HG03196 (cell line): ENCODE measurements around the gene BAHD1.

Experiments
- ATAC-seq: cut with Tn5 transposase; IDR thresholded peaks from one replicate; pipeline ENCODE4 v1.9.1; 2021; ENCODE audit not compliant: unreplicated experiment

The BAHD1 gene

DNA sequence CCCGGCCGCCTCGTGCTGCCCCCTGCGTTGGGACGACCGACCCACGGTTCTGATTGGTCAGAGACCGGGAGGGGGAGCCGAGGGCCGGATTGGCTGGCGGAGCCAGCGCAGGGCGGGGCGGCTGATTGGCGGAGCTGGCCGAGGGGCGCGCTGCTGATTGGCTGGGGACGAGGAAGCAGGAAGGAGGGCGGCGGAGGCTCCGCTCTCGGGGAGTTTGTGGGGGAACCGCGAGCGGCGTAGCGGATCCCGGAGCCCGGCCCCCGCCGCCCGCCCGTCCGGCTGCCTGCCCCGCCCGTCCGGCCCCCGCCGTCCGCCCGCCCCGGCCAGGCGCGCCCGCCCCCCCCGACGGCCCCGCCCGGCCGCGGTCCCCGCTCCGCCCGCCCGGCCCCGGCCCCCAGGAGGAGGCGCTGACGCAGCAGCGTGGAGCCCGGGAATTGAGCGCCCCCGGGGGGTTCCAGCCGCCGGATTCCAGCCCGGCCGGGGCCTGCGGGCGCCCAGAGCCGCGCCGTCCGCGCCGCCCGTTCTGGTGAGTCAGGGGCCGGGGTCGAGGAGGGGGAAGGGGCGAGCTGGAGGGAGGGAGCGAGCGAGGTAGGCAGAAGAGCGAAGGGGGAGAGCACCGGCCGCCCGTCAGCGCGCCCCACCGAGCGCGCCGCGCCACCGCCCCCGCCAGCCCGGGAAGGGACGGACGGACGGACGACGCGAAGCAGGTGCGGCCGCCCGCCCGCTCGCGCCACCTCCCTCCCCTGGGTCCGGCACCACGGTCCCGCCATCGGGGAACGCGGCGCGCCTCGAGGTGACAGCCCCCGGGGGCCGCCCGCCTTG, at the start of gene BAHD1:
TSS of gene BAHD1 (plus strand) at position 211 of the 822 bp plus-strand sequence. CDS start 17,512 bp downstream, outside the sequence.
- peak; percentile 82 for ATAC-seq

DNA sequence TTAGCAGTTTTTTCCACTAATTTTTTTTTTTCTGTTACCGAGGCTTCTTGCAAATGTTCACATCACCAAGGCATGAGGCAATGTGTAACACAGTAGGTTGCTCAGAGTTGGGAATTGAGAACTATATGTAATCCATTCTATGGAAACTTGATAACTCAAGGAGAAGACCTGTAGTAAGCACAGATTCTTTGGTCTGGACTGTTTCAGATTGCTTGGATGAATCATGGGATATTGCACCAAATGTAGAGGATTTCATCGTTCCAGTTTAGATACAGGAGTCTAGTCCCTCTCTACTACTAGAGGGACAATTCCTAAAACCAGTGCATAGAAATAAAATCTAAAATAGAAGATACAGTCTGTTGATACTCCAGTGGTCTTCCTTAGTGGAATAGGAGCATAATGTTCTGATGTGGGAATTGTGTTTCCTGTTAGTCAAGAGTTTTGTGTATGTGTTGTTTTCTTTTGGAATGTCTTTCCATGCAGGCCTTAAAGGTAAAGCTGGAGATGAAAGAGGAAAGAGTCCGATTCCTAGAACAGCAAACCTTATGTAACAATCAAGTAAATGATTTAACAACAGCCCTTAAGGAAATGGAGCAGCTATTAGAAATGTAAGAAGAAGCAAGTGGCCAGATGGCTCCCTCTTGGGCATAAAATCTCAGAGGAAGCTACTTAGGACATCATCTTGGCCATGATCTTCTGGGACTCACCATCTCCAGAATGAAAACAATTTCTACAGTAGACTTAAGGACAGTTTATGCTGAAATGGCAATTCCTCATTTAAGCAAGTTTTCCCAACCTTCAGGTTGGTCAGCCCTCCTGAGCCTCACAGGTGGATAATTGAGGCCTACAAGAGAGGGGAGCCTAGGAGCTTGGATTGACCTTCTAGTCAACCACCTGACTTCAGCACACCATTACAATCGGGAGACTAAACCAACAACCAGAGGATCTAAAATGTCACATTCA, 47.5 kb upstream of the BAHD1 start:
- ATAC-seq, result no peak

DNA sequence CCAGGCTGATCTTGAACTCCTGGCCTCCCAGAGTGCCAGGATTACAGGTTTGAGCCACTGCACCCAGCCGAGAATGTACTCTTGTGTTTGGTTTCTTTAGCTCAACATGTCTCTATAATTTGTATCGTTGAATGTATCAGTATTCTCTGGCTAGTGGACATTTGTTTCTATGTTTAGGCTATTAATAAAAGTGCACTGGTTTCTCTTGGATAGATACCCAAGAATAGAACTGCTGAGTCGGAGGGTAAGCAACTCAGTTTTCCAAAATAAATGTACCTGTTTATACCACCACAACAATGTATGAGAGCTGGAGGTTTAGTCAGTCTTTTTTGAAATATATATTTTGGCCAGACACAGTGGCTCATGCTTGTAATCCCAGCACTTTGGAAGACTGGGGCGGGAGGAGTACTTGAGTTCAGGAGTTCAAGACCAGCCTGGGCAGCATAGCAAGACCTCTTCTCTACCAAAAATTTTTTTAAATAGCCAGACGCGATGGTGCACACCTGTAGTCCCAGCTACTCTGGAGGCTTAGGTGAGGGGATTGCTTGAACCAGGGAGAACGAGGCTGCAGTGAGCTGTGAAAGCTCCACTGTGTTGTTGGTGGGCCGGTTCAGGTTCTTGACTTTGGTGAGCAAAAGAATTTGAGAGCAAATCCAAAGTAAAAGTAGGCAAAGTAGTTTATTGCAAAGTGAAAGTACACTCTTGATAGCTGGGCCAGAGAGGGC, 42.9 kb upstream of the BAHD1 start:
- no peak for ATAC-seq

DNA sequence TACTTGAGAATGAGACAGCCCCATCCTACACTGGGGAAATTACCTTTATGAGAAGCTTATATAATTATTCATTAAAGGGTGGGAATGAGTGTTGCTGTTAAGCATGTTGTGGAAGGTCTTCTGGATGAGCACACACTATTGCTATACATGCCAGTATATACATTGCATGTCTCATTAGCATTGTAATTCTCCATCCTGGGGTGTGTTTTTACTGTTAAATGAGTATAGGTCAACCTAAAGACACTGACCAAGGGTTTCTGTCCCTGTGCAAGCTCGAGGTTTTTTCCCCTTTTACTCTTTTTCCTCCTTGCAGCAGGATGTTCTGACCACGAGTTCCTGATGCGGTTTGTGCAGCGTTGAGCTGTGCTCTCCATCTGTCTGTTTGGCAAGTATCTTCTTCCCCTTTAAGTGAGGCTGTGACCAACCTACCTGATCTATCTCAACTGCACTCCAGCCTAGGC, 42.3 kb upstream of the BAHD1 start:
- ATAC-seq, result peak; percentile 73

DNA sequence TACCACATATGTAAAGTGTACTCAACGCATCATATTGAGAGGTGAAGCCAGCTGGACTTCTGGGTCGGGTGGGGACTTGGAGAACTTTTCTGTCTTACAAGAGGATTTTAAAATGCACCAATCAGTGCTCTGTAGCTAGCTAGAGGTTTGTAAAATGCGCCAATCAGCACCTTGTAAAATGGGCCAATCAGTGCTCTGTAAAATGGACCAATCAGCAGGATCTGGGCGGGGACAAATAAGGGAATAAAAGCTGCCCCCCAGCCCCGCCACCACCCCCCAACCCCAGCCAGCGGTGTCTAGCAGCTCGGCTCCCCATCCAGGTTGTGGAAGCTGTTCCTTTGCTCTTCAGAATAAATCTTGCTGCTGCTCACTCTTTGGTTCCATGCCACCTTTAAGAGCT, 41.4 kb upstream of the BAHD1 start:
- no peak for ATAC-seq

DNA sequence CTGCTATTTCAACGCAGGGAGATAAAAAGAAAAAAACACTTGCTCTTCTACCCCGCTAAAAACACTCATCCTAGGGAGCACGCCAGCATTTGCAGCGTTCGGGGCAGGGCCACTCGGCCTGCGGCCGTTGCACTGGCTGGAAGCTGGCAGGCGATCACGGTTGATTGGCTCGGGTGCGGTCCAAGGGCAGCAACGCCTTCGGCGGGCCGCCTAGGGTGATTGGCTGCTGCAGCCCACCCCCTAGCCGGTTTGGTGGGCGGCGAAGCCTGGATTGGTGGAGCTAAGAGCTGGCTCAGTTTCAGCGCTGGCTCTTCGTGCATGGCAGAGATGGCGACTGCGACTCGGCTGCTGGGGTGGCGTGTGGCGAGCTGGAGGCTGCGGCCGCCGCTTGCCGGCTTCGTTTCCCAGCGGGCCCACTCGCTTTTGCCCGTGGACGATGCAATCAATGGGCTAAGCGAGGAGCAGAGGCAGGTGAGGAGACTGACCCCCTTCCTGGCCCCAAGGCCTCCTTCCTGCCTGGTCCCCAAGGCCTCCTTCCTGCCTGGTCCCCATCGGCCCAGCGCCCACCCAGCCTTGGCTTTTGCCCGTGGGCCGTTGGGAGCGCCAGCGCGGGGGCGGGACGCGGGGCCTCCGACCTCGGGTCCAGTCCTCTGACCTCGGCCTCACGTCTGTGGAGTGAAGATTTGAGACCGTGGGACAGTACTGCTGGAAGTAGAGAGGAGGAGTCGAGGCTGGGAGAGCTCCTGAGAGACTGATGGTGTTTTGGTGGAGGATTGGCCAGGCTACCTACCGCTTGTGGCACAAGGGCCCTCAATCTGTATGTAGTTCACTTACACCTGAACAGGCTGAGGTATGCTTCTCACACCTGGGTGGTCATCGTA, 35.0 kb upstream of the BAHD1 start, which contains the start of gene IVD:
TSS of gene IVD (plus strand) at position 295 of the 881 bp plus-strand sequence. CDS start at position 328, 33 bp downstream.
- ATAC-seq, result peak; percentile 82

DNA sequence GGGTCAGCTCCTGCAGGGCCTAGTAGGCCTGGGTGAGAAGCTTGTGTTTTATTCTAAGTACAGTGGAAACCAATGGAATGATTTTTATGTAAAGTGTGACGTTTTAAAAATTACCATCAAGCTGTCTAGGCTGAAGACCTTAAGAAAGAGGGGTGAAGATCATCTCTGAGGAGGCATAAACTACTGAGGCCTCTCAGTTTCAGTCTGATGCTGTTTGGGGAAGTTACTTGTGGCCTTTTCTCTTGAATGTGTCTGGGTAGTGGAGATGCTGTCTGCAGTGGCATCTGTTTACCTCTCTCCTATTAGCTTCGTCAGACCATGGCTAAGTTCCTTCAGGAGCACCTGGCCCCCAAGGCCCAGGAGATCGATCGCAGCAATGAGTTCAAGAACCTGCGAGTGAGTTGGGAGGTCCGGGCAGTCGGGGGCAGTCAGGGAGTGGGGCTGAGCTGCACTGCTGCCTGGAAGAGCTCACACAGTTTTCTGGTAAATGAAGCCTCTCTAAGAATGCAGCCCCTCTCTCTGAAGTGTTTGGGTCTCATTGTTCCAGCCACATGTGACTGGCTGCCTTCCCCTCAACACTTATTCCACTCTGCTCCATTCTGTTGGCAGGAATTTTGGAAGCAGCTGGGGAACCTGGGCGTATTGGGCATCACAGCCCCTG, 33.3 kb upstream of the BAHD1 start:
- ATAC-seq, result no peak

DNA sequence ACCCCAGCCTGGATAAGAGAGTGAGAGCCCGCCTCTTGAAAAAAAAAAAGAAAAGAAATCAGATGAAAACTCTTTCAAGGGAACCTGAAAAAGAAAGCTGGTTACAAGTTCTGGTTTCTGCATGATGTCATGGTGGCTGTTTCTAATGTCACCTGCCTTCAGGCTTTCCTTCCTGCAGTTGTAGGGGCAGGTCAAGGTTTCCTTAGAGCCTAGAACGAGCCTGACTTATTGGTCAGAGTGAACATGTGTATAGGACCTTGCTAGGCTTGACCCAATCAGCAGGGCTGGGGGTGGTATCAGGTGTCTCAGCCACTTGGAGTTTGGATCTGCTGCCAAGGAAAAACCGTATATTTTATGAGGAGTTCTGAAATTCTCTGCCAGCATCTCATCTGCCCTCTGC, 31.4 kb upstream of the BAHD1 start:
- ATAC-seq, result no peak

DNA sequence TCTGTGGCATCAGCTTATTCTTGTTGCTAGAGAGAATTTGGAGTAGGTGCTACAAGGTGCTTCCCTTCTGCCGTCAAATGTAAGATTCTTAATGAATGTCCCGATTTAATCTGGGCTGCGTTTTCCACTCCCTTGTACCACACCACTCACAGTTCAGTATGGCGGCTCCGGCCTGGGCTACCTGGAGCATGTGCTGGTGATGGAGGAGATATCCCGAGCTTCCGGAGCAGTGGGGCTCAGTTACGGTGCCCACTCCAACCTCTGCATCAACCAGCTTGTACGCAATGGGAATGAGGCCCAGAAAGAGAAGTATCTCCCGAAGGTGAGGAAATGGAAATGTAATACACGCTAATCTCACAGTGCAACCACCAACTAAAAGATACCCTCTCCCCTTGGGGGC, 30.3 kb upstream of the BAHD1 start:
- no peak for ATAC-seq

DNA sequence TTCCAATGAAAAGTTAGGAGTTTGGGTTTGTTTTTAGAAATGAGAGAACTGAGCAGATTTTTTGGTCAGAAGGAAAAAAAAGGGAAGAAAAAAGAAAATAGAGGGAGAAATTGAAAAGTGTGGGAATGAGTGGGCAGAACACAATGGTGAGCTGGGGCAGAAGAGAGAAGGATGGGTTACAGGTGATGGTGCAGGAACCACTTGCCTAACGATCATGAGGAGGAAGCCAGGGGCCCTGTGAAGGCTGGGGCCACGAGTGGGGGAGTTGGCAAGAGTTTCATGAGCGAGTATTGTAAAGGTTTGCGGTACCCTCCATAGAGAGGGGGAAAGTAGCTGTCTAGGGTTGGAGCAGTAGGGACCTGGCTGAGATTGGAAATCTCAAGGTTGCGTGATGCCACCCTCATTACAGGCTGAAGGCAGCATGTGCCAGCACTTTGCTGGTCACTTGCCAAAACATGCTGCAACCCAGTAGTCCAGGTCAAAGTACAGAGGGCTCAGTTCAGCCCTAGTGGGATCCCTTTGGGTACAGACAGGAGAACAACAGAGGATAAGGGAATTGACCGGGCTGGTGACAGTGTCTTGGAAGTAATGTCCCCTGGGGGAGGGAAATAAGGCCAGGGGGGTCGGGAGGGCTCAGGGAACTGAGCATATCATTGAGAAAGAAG, 28.5 kb upstream of the BAHD1 start:
- ATAC-seq, result no peak

DNA sequence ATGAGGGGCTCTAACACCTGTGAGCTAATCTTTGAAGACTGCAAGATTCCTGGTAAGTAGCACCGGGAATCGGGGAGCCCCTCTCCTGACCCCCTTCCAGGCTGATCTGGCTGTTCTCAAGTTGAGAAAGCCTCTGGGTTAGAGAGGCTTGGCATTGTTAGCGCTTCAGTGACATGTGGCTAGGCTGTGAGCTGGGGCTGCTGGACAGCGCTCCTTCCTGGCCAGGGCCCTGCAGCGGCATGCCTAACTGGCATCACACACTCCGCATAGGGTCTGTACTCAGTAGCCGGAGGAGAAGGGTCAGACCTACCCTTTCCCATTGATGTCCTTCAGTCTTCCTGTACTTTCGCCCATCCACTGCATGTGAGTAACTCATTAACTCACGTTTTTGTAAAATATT, 27.7 kb upstream of the BAHD1 start:
- ATAC-seq, result no peak

DNA sequence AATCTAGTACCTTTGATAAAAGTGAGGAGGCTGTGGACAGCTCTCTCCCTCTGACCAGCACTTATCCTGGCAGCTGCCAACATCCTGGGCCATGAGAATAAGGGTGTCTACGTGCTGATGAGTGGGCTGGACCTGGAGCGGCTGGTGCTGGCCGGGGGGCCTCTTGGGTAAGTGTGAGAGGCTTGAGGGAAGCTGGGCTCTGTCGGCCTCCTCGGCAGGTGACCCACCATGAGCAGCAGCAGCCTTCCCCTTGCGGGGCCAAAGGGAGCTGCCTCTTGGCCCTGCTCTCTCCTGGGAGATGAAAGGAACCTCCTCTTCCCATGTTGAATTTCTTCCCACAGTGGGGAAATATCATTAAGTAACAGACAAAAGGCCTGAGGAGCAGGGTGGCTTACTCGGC, 25.9 kb upstream of the BAHD1 start:
- ATAC-seq, result no peak

DNA sequence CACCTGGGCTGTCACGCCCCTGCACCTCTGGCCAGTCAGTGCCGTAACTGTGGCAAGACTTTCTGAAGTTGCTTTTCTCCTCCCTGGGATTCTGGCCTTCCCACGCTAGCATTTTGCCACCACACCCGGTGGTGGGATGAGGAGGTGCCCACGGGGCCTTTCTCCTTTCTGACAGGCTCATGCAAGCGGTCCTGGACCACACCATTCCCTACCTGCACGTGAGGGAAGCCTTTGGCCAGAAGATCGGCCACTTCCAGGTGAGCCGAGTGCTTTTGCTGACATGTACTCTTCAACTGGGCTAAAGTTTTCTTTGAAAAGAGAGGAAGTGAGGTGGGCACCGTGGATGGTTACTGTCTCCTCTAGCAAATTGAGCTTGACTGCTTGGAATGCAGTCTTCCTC, 25.5 kb upstream of the BAHD1 start:
- ATAC-seq, result no peak

DNA sequence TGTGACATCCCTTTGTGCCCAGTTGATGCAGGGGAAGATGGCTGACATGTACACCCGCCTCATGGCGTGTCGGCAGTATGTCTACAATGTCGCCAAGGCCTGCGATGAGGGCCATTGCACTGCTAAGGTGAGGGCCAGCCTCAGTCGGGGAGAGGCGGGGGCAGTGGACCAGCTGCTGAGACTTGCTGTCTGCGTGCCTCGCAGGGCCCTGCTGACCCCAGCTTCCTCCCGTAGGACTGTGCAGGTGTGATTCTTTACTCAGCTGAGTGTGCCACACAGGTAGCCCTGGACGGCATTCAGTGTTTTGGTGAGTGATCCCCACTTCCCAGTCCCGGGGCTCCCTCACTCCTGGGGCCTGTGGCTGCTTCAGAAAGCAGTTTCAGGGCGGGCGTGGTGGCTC, 24.7 kb upstream of the BAHD1 start:
- ATAC-seq, result no peak

DNA sequence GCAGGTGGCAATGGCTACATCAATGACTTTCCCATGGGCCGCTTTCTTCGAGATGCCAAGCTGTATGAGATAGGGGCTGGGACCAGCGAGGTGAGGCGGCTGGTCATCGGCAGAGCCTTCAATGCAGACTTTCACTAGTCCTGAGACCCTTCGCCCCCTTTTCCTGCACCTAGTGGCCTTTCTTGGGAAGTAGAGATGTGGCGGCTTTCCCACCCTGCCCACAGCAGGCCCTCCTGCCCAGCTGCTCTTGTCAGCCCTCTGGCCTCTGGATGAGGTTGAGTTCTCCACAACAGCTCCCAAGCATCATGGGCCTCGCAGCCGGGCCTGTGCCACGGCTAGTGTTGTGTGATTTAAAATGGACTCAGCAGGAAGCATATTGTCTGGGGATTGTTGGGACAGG, 22.6 kb upstream of the BAHD1 start:
- no peak for ATAC-seq

DNA sequence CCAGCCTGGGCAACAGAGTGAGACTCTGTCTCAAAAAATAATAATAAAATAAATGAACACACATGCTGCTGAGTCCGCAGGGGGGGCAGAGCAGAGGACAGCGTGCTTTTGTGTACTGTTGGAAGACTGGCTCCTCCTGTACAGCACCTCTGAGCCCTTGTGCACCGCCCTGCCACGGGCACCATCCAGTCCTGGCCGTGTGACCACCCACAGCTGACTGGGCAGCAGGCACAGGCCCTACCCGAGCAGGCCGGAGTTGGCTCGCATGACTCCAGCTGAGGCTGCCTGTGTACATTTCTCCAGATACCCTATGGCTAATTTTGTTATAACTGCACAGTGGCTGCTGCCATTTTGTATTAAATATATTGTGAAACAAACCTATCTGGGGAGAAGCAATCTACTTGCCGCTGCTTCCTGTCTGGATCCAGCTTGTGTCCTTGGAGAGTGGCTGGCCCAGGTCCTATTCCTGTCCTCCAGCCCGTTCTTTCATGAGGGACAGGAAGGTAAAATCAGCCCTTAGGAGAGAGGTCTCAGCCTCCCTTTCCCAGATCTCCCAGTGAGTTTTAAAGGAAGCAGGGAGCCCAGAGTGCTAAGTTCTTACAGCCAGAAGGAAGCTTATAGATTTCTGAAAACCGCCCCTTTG, 20.6 kb upstream of the BAHD1 start:
- ATAC-seq, result no peak

DNA sequence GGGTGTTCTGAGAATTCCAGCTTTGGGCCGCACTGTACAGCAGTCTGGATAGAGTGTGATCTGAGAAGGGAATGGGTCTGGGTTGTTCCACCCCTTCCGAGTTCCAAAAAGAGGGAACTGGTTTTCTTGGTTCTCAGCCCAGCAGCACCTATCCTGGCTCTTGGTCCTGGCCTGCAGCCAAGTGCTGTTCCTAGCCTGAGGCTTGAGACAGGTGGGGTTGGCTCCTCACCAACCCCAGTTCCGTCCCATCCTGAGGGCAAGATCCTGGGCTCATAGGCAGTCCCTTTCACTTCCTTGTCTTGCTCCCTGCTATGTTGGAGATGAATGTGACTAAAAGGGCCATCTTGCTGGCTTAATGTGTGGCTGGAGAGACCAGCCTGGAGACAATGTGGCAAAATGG, 20.0 kb upstream of the BAHD1 start:
- ATAC-seq, result no peak
